Measurements from ENCODE around the gene FGD4. TPM values are rescaled to one million over a fixed set of nuclear protein-coding genes. Genes with fewer than 3 reads are reported as not detected.

The FGD4 gene
- total RNA-seq (2022) = 37.4 and 38.6 TPM in 2 replicates
- Bru-seq, nascent RNA = percentile 93 among the genes with signal in this experiment
- BruChase-seq, experiment 1, labeled RNA remaining after a 6-hour chase = percentile 83 among the genes with signal in this experiment
- BruChase-seq, experiment 2, labeled RNA remaining after a 2-hour chase = percentile 86 among the genes with signal in this experiment
- long read RNA-seq, partial matches to known transcripts = 1 of 9 reads
- long read RNA-seq, other reads (novel, unspliced or antisense) = 5 of 9 reads

DNA sequence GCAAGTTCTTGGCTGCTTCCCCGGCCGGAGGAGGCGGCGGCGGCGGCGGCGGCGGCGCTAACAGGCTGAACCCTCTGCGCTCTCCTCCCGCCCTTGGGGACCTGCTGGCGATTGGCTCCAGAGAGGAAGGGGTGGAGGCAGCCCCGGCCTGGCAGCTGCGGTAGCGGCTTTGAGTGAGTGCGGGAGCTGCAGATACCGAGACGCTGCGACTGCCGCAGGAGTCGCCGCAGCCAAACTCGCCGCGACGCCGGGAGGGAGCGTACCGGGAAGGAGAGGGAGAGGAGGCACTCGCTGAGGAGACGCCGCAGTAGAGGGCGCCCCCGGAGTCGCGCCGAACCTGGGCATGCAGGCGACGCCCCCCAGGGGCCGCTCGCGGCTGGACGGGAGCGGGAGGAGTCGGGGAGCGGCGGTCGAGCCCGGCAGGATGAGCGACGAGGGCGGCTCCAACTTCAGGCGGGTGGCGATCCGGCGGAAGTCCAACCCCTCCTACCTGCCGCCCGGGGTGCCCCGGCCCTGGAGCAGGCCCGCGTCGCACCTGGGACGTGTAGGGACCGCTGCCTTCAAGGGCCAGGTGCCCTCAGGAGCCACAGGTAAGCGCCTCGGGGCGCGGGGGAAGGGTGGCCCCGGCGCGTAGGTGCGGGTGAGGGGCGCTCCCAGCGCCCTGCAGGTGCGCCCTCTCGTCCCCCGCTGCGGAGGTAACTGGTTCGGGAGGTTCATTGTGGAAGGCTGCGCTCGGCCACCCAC lies at the start of gene FGD4:
Gene FGD4 (plus strand): TSS at position 189 of the 744 bp plus-strand sequence.
- Mint-ChIP-seq H3K9me3 (ENCODE audit: low read depth, unreplicated experiment) (no peaks in the 10 kb centered on the region), H3K4me1 (ENCODE audit: low read depth, unreplicated experiment) (peaks cover 7% of the 10 kb centered on the region), H3K4me3 (ENCODE audit: low read depth, unreplicated experiment) (peak within 1 kb of the TSS; percentile 98), H3K36me3 (ENCODE audit: insufficient read depth, unreplicated experiment) (peaks cover 36% of the 10 kb centered on the region), H3K27me3 (ENCODE audit: unreplicated experiment) (no peaks in the 10 kb centered on the region), H3K27ac (ENCODE audit: unreplicated experiment) (peak within 1 kb of the TSS; percentile 91)
- intact Hi-C loops (cut with micrococcal nuclease; ENCODE audit: unreplicated experiment) = loop anchor here (2.0 to 5.0 kb wide), 2 partner anchors 47 to 133 kb away; no protein-coding TSS in a partner anchor
- peak; percentile 89 for DNase-seq
- CTCF ChIA-PET = interaction anchor here (0.7 to 1.3 kb wide), 2 partner anchors 134 to 169 kb away, joined by 3 read pairs; no protein-coding TSS in a partner anchor
- TF ChIP-seq, protein P1, sequence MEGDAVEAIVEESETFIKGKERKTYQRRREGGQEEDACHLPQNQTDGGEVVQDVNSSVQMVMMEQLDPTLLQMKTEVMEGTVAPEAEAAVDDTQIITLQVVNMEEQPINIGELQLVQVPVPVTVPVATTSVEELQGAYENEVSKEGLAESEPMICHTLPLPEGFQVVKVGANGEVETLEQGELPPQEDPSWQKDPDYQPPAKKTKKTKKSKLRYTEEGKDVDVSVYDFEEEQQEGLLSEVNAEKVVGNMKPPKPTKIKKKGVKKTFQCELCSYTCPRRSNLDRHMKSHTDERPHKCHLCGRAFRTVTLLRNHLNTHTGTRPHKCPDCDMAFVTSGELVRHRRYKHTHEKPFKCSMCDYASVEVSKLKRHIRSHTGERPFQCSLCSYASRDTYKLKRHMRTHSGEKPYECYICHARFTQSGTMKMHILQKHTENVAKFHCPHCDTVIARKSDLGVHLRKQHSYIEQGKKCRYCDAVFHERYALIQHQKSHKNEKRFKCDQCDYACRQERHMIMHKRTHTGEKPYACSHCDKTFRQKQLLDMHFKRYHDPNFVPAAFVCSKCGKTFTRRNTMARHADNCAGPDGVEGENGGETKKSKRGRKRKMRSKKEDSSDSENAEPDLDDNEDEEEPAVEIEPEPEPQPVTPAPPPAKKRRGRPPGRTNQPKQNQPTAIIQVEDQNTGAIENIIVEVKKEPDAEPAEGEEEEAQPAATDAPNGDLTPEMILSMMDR (IDR thresholded peaks at IDR 0.05; ENCODE audit: unreplicated experiment) = peak; percentile 38
- no TSS peak for BruUV-seq (replicated peaks)

DNA sequence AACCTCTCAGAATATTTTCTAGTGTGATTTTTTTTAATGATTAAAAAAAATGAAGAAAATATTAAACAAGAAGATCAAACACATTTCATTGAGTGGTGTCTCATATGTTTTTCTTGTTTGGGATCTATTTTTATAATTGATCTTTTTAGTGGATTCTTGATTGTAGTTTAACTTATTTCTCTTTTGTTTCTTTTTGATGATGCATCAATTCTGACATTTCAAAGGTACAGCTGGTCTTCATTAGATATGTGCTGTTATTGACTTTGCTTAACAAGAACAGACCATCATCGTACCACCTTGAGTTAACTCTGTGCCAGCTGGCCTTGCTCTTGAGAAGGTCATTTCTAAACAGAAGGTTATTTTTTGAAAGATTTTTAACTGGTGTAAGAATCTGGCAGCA lies 45.8 kb upstream of the FGD4 start:
- DNase-seq = no peak
- H3K36me3 Mint-ChIP-seq (ENCODE audit: insufficient read depth, unreplicated experiment) = no peaks in the 10 kb centered on the region
- H3K27ac Mint-ChIP-seq (ENCODE audit: unreplicated experiment) = no peak overlapping the region
- CTCF ChIA-PET = no interaction called here
- H3K9me3 Mint-ChIP-seq (ENCODE audit: low read depth, unreplicated experiment) = no peaks in the 10 kb centered on the region
- no peaks in the 10 kb centered on the region for H3K27me3 Mint-ChIP-seq (ENCODE audit: unreplicated experiment)
- BruUV-seq (replicated peaks) = no TSS peak
- TF ChIP-seq, protein P1 (IDR thresholded peaks at IDR 0.05; ENCODE audit: unreplicated experiment) = no peak
- H3K4me3 Mint-ChIP-seq (ENCODE audit: low read depth, unreplicated experiment) = no peak overlapping the region
- intact Hi-C loops (cut with micrococcal nuclease; ENCODE audit: unreplicated experiment) = no loop called here
- H3K4me1 Mint-ChIP-seq (ENCODE audit: low read depth, unreplicated experiment) = no peaks in the 10 kb centered on the region

DNA sequence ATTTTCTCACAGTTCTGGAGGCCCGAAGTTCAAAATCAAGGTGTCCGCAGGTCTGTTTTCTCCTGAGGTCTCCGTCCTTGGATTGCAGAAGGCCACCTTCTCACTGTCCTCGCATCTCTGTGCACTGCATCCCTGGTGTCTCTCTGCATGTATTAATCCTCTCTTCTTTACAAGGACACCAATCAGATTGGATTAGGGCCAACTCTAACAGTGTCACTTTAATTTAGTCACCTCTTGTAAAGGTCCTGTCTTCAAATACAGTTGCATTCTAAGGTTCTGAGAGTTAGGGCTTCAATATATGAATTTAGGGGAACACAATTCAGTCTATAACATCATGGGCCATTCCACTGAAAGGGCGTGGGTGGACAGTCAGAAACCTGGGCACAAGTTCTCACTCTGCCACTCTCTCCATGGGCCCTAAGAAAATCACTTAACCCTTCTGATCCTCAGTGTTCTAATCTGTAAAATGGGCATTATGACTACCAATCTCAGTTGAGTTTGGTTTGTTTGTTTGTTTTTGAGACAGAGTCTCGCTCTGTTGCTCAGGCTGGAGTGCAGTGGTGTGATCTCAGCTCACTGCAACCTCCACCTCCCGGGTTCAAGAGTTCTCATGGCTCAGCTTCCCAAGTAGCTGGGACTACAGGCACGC lies 41.6 kb upstream of the FGD4 start:
- H3K9me3 Mint-ChIP-seq (ENCODE audit: low read depth, unreplicated experiment) = no peaks in the 10 kb centered on the region
- H3K36me3 Mint-ChIP-seq (ENCODE audit: insufficient read depth, unreplicated experiment) = no peaks in the 10 kb centered on the region
- intact Hi-C loops (cut with micrococcal nuclease; ENCODE audit: unreplicated experiment) = no loop called here
- DNase-seq = no peak
- CTCF ChIA-PET = interaction anchor here (0.6 kb wide), 1 partner anchor 16 kb away, joined by 3 read pairs; no protein-coding TSS in a partner anchor
- no peaks in the 10 kb centered on the region for H3K27me3 Mint-ChIP-seq (ENCODE audit: unreplicated experiment)
- H3K27ac Mint-ChIP-seq (ENCODE audit: unreplicated experiment) = no peak overlapping the region
- no peaks in the 10 kb centered on the region for H3K4me1 Mint-ChIP-seq (ENCODE audit: low read depth, unreplicated experiment)
- H3K4me3 Mint-ChIP-seq (ENCODE audit: low read depth, unreplicated experiment) = no peak overlapping the region
- no TSS peak for BruUV-seq (replicated peaks)
- TF ChIP-seq, protein P1 (IDR thresholded peaks at IDR 0.05; ENCODE audit: unreplicated experiment) = no peak

DNA sequence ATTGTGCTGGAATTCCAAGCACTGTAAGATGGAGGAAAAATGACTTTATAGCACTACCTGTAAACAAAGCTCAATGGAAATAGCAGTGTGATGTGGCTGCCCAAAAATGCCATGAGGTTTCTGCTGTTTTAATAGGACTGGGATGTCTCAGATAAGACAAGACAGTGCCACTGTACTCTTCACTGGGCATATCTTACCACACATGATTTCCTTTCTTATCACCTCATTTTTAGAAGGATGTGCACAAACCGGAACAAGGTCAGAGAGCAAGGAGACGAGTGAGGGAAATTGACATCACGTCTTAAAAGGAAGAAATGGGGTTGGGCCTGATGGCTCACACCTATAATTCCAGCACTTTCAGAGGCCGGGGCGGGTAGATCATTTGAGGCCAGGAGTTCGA lies 38.4 kb upstream of the FGD4 start:
- Mint-ChIP-seq H3K36me3 (ENCODE audit: insufficient read depth, unreplicated experiment) (no peaks in the 10 kb centered on the region), H3K27me3 (ENCODE audit: unreplicated experiment) (no peaks in the 10 kb centered on the region), H3K27ac (ENCODE audit: unreplicated experiment) (no peak overlapping the region), H3K9me3 (ENCODE audit: low read depth, unreplicated experiment) (no peaks in the 10 kb centered on the region), H3K4me1 (ENCODE audit: low read depth, unreplicated experiment) (peaks cover 8% of the 10 kb centered on the region), H3K4me3 (ENCODE audit: low read depth, unreplicated experiment) (no peak overlapping the region)
- no peak for DNase-seq
- intact Hi-C loops (cut with micrococcal nuclease; ENCODE audit: unreplicated experiment) = no loop called here
- no TSS peak for BruUV-seq (replicated peaks)
- CTCF ChIA-PET = no interaction called here
- TF ChIP-seq, protein P1 (IDR thresholded peaks at IDR 0.05; ENCODE audit: unreplicated experiment) = no peak
